Keratinocyte (primary cell): ENCODE data around the gene RET.

Experiments
- CTCF ChIP-seq, 3 experiments: IDR thresholded peaks in 1 of 3; conservative IDR thresholded peaks in 1 of 3; optimal IDR thresholded peaks in 1 of 3; 2 replicates in 2 of 3; 3 replicates in 1 of 3; pipeline versions ENCODE3 to v1.5.1; 2011; ENCODE audit warnings: low read length in 3 of 3, mild to moderate bottlenecking in 3 of 3, moderate library complexity in 2 of 3, control low read depth in 1 of 3, inconsistent platforms in 1 of 3; ENCODE audit not compliant: insufficient read depth in 2 of 3; ENCODE audit errors: extremely low read depth in 1 of 3
- EZH2 ChIP-seq: IDR thresholded peaks from one replicate; pipeline ENCODE4 v1.6.1; 2012; ENCODE audit warnings: inconsistent platforms, mild to moderate bottlenecking, low read length, moderate library complexity

GRCh38 chr10:43127442-43127841, 50.6 kb downstream of the RET start:
- TF ChIP-seq CTCF (optimal IDR thresholded peaks at IDR 0.05 in 1 of 3, IDR thresholded peaks at IDR 0.05 in 1 of 3, conservative IDR thresholded peaks at IDR 0.05 in 1 of 3; ENCODE audit: extremely low read depth in 1 of 3, insufficient read depth in 2 of 3, low read length in 3 of 3): no peak
- TF ChIP-seq EZH2: no peak
